Left lung (tissue), 10 donors: ENCODE data around the gene CHMP4A. TPM values are rescaled to one million over a fixed set of nuclear protein-coding genes. Genes with fewer than 3 reads are reported as not detected.
"Not testable (repeated sequence)": the region's sequence is repeated elsewhere in the genome, so short reads cannot be mapped to it uniquely, and the experiment has no call there.

Experiments
- ATAC-seq: fragments of 200-7000 bp; cut with Tn5 transposase; one replicate; pipeline ENCODE4 v1.9.1; 2020; ENCODE audit warnings: moderate library complexity
- DNase-seq, 4 donors: peaks; one replicate each; pipeline ENCODE4 v3.0.0-alpha.2; 2013 to 2020
- H3K27ac ChIP-seq, 2 donors: fragments of 200-600 bp; sonication (generic) in 1 of 2; one replicate each; pipeline versions ENCODE4 v1.5.0 to v1.8.0; 2020 to 2021
- H3K27me3 ChIP-seq, 2 donors: fragments of 200-600 bp; sonication (generic) in 1 of 2; one replicate each; pipeline versions ENCODE4 v1.5.0 to v1.8.0; 2020 to 2021
- H3K36me3 ChIP-seq, 2 donors: fragments of 200-600 bp; sonication (generic) in 1 of 2; one replicate each; pipeline versions ENCODE4 v1.5.0 to v1.8.0; 2020 to 2021
- H3K4me1 ChIP-seq, 2 donors: fragments of 200-600 bp; one replicate each; pipeline ENCODE4 v1.8.0; 2021
- H3K4me3 ChIP-seq, 2 donors: fragments of 200-600 bp; sonication (generic) in 1 of 2; one replicate each; pipeline versions ENCODE4 v1.5.0 to v1.8.0; 2020 to 2021; ENCODE audit warnings: mild to moderate bottlenecking in 1 of 2
- H3K9me3 ChIP-seq, 2 donors: fragments of 200-600 bp; sonication (generic) in 1 of 2; one replicate each; pipeline versions ENCODE4 v1.5.0 to v1.8.0; 2020 to 2021
- CTCF ChIP-seq, 2 donors: fragments of 200-600 bp; sonication (generic) in 1 of 2; IDR thresholded peaks; one replicate each; pipeline versions ENCODE4 v1.5.0 to v1.8.0; 2021; ENCODE audit warnings: antibody characterized with exemption in 2 of 2
- intact Hi-C, 2 donors: fragments of 100-400 bp; cut with DNase I; formaldehyde crosslinking; loops; one replicate each; pipeline versions ENCODE4 v1.11.2 to v1.14.2; 2022
- polyA plus RNA-seq, 6 donors: library from polyadenylated mRNA; unstranded; fragments of 120-200 nt; gene quantifications; one replicate each; pipeline ENCODE4 v1.2.1, GENCODE V29; 2013; ENCODE audit not compliant: insufficient read length in 6 of 6
- total RNA-seq, 2 donors: library from RNA; stranded (reverse); fragmentation: NEBNext Ultra II Directional; extraction: Animal tissue kit (Norgen Biotek cat#: 25700); gene quantifications; one replicate each; pipeline ENCODE4 v1.2.1, GENCODE V29; 2021
- donor health status: DM: no; HTN: yes; CAD: no.
- donor health status: DM: no; HTN: no; CAD: no.

Gene CHMP4A
- total and polyA plus RNA-seq, 8 donors: 35.0 to 64.6 (median 56.9) TPM

GRCh38 chr14:24232121-24232644 lies 18.9 kb upstream of the CHMP4A start, which contains the start of gene NEDD8:
TSS of gene NEDD8 (minus strand) at chr14:24232367. CDS start at chr14:24232267, 100 bp downstream.
- Histone ChIP-seq H3K27ac (peak within 1 kb of the TSS; percentile 93 to 99), H3K4me3 (peak within 1 kb of the TSS; percentile 80 to 84), H3K4me1 (peaks cover 21 to 41% of the 10 kb centered on the region in 2 donors), H3K9me3 (no peaks in the 10 kb centered on the region), H3K36me3 (peaks cover 0 to 32% of the 10 kb centered on the region in 2 donors), H3K27me3 (no peaks in the 10 kb centered on the region)
- intact Hi-C loops: no loop called here
- ATAC-seq (peak; percentile 94), DNase-seq (peak; percentile 92 to 95 (median 94))
- no peak for TF ChIP-seq CTCF (IDR thresholded peaks at IDR 0.05)

GRCh38 chr14:24231263-24232120 lies 18.2 kb upstream of the CHMP4A start:
- Histone ChIP-seq H3K9me3 (no peaks in the 10 kb centered on the region), H3K36me3 (peaks cover 0 to 26% of the 10 kb centered on the region in 2 donors), H3K27me3 (no peaks in the 10 kb centered on the region), H3K27ac (peak overlapping the region; percentile 93 to 99), H3K4me1 (peaks cover 21 to 41% of the 10 kb centered on the region in 2 donors), H3K4me3 (peak overlapping the region; percentile 80 to 84)
- TF ChIP-seq CTCF (IDR thresholded peaks at IDR 0.05): no peak
- intact Hi-C loops: no loop called here
- peak; percentile 5 for ATAC-seq
- DNase-seq: no peak

GRCh38 chr14:24228902-24229301 lies 15.6 kb upstream of the CHMP4A start:
- no peaks in the 10 kb centered on the region for H3K27me3 ChIP-seq
- TF ChIP-seq CTCF (IDR thresholded peaks at IDR 0.05): no peak
- peaks cover 16 to 26% of the 10 kb centered on the region in 2 donors for H3K4me1 ChIP-seq
- no peaks in the 10 kb centered on the region for H3K9me3 ChIP-seq
- H3K27ac ChIP-seq: no peak overlapping the region
- no peak for DNase-seq
- intact Hi-C loops: no loop called here
- peaks cover 0 to 19% of the 10 kb centered on the region in 2 donors for H3K36me3 ChIP-seq
- ATAC-seq: no peak
- no peak overlapping the region for H3K4me3 ChIP-seq

- peaks cover 0 to 19% of the 10 kb centered on the region in 2 donors for H3K36me3 ChIP-seq
- H3K4me3 ChIP-seq: no peak overlapping the region
- no peak for DNase-seq
- no peak overlapping the region for H3K27ac ChIP-seq
- H3K27me3 ChIP-seq: no peaks in the 10 kb centered on the region
- TF ChIP-seq CTCF (IDR thresholded peaks at IDR 0.05): no peak
- no peaks in the 10 kb centered on the region for H3K9me3 ChIP-seq
- intact Hi-C loops: no loop called here
- peaks cover 7 to 16% of the 10 kb centered on the region in 2 donors for H3K4me1 ChIP-seq
- ATAC-seq: no peak
These were observed 13.2 kb upstream of the CHMP4A start for GRCh38 chr14:24226473-24226872.

GRCh38 chr14:24224618-24225071 lies 11.4 kb upstream of the CHMP4A start:
- Histone ChIP-seq H3K9me3 (no peaks in the 10 kb centered on the region), H3K27ac (peak overlapping the region in 1 of 2 donors; percentile 43), H3K36me3 (peaks cover 0 to 19% of the 10 kb centered on the region in 2 donors), H3K27me3 (no peaks in the 10 kb centered on the region), H3K4me1 (peaks cover under 1 to 2% of the 10 kb centered on the region in 2 donors), H3K4me3 (no peak overlapping the region)
- no peak for DNase-seq
- no peak for ATAC-seq
- intact Hi-C loops: no loop called here
- no peak for TF ChIP-seq CTCF (IDR thresholded peaks at IDR 0.05)

GRCh38 chr14:24222987-24223386 lies 9.7 kb upstream of the CHMP4A start:
- DNase-seq, intact Hi-C loops, H3K27ac ChIP-seq, H3K4me3 ChIP-seq, H3K4me1 ChIP-seq, H3K9me3 ChIP-seq, H3K27me3 ChIP-seq, ATAC-seq: not testable (repeated sequence)
- peaks cover 0 to 16% of the 10 kb centered on the region in 2 donors for H3K36me3 ChIP-seq
